ENCODE measurements around the gene ASAH2.

DNA sequence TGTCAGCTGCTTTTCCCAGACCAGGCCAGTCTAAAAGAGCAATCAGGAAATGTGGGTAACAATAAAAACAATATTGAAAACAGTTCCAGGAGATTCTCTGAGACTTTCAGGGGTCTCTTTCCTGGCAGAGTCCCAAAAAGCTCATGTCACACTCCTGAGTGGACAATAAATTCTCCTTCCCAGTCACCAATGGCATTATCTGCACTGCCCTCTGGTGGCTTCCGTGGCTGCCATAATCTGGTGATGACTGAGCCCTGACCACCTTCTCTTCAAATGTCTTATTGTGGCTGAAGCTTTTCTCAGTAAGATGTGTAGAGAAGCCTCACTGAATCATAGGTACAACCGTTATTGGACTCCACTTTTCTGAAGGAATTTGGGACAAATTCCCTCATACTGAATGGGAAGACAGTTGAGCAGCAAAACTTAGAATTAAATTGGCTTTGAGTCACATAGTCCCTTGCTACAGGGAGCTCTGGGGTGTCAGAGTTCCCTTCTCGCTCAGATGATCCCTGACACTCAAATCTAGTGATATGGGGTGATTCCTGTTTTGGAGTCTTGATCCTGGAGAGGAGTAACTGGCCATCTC is 24.4 kb upstream of the ASAH2 start:
- TF ChIP-seq CTCF (IDR thresholded peaks at IDR 0.05) (peak in 4 of 6 experiments; percentile 23 to 55 (median 30)), POLR2A (IDR thresholded peaks at IDR 0.05) (no peak)
